DMS53 treated with DMSO at 0.1 percent for 48 hours (cell line): Measurements from ENCODE around the gene PTCHD1.

Source experiments
- DNase-seq: peaks from one replicate; lab custom pipeline; 2025; ENCODE audit not compliant: unreplicated experiment; lab: John Stamatoyannopoulos, UW

PTCHD1 gene

GRCh38 chrX:23394421-23394820 lies 59.8 kb downstream of the PTCHD1 start:
- DNase-seq: peak; percentile 10

GRCh38 chrX:23396263-23396662 lies 61.6 kb downstream of the PTCHD1 start:
- DNase-seq: no peak

- no peak for DNase-seq
These were observed 63.9 kb downstream of the PTCHD1 start for GRCh38 chrX:23398570-23398969.

DNA sequence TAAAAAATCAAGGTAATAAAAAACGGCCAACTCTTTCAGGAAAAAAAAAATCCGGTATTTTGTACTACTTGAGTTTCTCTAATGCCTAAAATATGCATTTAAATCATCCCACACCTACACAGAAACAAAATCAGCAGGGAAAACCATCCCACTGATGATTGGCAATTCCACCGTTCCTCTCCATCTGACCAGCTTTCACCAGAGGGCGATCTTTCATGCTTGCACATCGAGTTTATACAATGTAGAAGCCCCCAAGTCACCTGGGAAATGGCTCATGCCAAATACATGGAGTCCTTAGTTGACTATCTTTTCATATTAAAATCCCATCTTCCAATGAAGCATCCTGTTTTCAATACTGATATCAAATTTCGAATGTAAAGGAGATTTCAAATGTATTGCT lies 69.2 kb downstream of the PTCHD1 start:
- no peak for DNase-seq

GRCh38 chrX:23422912-23423311 lies 88.3 kb downstream of the PTCHD1 start:
- no peak for DNase-seq

DNA sequence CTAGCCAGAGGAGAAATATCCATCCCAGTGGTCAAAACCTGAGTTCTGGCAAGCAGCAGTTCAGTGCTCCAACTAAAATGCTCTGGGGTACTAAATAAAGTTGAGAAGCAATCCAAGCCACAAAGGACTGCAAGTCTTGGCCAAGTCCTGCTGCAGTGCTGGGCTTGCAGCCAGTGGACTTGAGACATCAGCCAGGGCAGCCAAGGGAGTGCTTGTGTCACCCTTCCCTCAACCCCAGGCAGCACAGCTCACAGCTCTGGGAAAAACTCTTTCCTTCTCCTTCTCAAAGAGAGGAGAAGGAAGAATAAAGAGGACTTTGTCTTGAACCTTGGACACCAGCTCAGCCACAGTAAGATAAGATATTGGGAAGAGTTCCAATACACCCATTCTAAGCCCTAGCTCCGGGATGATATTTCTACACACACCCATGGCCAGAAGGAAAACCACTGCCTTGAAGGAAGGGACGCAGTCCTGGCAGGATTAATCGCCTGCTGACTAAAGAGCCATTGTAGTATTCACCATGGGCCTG lies 99.8 kb downstream of the PTCHD1 start:
- no peak for DNase-seq

DNA sequence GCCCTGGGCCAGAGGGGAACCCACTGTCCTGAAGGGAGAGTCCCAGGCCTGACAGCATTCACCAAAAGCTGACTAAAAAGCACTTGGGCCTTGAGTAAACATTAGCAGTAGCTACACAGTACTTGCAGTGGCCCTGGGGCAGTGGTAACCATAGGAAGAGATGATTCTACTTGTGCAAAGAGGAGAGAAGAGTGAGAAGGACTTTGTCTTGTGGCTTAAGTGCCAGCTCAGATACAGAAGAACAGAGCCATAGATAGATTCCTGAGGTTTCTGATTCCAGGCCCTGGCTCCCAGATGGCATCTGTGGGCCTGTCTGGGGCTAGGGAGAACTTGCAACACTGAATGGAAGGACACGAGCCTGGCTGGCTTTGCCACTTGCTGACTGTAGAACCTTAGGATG lies 100.5 kb downstream of the PTCHD1 start:
- DNase-seq: no peak

DNA sequence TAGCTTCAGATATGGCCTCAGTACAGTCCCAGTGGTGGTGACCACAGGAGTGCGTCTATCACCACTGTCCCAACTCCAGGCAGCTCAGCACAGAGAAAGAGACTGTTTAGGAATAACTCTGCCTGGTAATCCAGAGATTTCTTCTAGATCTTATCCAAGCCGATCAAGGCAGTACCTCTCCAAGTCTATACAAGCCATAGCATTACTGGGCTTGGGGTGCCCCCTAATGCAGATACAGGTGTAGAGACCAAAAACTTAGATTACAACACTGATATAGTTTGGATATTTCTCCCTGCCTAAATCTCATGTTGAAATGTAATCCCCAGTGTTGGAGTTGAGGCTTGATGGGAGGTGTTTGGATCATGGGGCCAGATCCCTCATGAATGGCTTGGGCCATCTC lies 100.9 kb downstream of the PTCHD1 start:
- no peak for DNase-seq

DNA sequence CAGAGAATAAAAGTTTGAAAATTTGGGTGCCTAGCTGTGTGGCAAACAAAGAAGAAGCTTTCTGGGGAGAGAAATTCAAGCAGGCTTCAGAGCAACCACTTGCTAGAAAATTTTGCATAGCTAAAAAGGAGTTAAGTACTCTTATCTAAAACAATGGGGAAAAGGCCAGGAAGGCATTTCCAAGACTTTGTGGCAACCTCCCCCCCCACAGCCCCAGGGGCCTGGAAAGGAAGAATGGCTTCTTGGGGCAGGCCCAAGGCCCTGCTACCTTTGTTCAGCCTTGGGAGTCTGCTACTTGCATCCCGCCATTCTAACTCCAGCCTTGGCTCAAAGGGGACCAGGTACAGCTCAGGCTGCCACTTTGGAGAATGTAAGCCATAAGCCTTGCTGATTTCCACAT lies 102.2 kb downstream of the PTCHD1 start:
- DNase-seq: no peak

DNA sequence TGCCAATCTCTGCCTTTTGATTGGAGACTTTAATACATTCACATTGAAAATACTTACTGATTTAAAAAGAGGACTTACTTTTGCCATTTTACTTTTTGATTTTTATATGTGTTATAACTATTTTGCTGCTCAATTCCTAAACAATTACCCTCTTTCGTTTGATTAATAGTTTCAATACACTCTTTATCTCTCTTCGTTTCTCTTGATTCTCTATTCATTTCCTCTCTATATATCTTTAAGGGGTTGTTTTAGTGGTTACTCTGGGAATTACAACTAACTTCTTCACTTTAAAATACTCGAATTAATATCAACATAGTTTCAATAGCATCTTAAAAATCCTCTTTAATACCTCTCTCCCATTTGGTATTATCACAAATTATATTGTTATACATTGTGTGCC lies 116.6 kb downstream of the PTCHD1 start:
- DNase-seq: no peak
